Measurements from ENCODE around the gene ATP9B.

DNA sequence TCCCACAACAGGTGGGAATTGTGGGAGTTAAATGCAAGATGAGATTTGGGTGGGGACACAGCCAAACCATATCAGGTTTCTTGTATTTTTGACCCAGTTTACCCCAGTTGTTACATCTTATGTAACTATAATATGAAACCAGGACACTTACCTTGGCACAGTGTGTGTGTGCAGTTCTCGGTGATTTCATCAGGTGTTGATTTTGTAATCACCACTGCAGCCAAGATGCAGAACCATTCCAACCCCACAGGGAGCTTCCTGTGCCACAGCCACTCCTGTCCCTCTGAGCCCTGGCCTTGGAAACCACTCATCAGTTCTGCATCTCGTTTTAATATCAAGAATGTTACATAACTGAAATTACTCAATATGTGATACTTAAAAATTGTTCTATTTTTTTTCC, 31.8 kb downstream of the ATP9B start:
- TF ChIP-seq TAF1 (IDR thresholded peaks at IDR 0.05; ENCODE audit: low read depth, low read length) (no peak), POLR2AphosphoS5 (IDR thresholded peaks at IDR 0.05; ENCODE audit: low read depth, low read length) (no peak), POLR2A (IDR thresholded peaks at IDR 0.05; ENCODE audit: low read depth, low read length) (no peak), POU2F2 (IDR thresholded peaks at IDR 0.05; ENCODE audit: low read depth, low read length) (no peak), SPI1 (IDR thresholded peaks at IDR 0.05; ENCODE audit: low read depth, low read length) (no peak), PAX5 (IDR thresholded peaks at IDR 0.05; ENCODE audit: insufficient read depth, low read length, severe bottlenecking) (no peak)

Data from GM12891 (cell line).